HepG2 (cell line): Measurements from ENCODE around the gene TOR4A. TPM values are rescaled to one million over a fixed set of nuclear protein-coding genes. Genes with fewer than 3 reads are reported as not detected.
A peak's percentile ranks its signal among the peaks of the same experiment; 100 is the strongest.

ENCODE experiments used
- CCDC6 ChIP-seq: sonication (generic); formaldehyde crosslinking; IDR thresholded peaks from 2 replicates; pipeline ENCODE4 v1.8.1; 2022; ENCODE audit warnings: mild to moderate bottlenecking, missing genetic modification reagents, moderate library complexity
- CEBPG ChIP-seq: IDR thresholded peaks from 2 replicates; pipeline ENCODE4 v1.6.1; 2016
- ETV5 ChIP-seq: IDR thresholded peaks from 2 replicates; pipeline ENCODE4 v1.6.1; 2018; ENCODE audit warnings: missing biosample characterization, missing genetic modification reagents, inconsistent platforms, borderline replicate concordance
- SNAPC2 ChIP-seq: sonication (generic); formaldehyde crosslinking; IDR thresholded peaks from 2 replicates; pipeline ENCODE4 v1.8.1; 2022; ENCODE audit warnings: mild to moderate bottlenecking, missing genetic modification reagents
- ZFAT ChIP-seq: sonication (generic); formaldehyde crosslinking; conservative IDR thresholded peaks from 2 replicates; pipeline ENCODE4 v1.8.1; 2023; ENCODE audit warnings: missing genetic modification reagents, inconsistent platforms
- ZKSCAN8 ChIP-seq: IDR thresholded peaks from 2 replicates; pipeline ENCODE4 v1.6.1; 2016; ENCODE audit warnings: borderline replicate concordance, missing genetic modification reagents, missing compliant biosample characterization
- ZNF121 ChIP-seq: sonication (generic); formaldehyde crosslinking; IDR thresholded peaks from 2 replicates; pipeline ENCODE4 v1.5.0; 2020; ENCODE audit warnings: mild to moderate bottlenecking, missing genetic modification reagents
- ZNF501 ChIP-seq: sonication (generic); formaldehyde crosslinking; IDR thresholded peaks from 2 replicates; pipeline ENCODE4 v1.5.1; 2020; ENCODE audit warnings: mild to moderate bottlenecking, moderate library complexity, missing genetic modification reagents
- ZNF800 ChIP-seq: sonication (generic); formaldehyde crosslinking; IDR thresholded peaks from 2 replicates; pipeline ENCODE4 v1.4.0; 2020; ENCODE audit warnings: missing genetic modification reagents
- ZUFSP ChIP-seq: sonication (generic); formaldehyde crosslinking; IDR thresholded peaks from 2 replicates; pipeline ENCODE4 v1.9.0; 2021; ENCODE audit warnings: missing genetic modification reagents, mild to moderate bottlenecking, borderline replicate concordance
- polyA plus RNA-seq, 8 experiments: library from polyadenylated mRNA; depleted of rRNA in 3 of 8; stranded (reverse) in 7 of 8; unstranded in 1 of 8; fragments of >200 nt; fragmentation: Illumina TruSeq in 4 of 8; extraction: Trizol in 4 of 8; gene quantifications; 2 replicates each; pipeline versions ENCODE4 v1.2.1 to v1.2.3, GENCODE V29; 2011 to 2016; ENCODE audit warnings: low read depth in 4 of 8, missing spikeins in 1 of 8, mixed read lengths in 1 of 8; ENCODE audit not compliant: insufficient read depth in 1 of 8
- total RNA-seq, 5 experiments: library from RNA; depleted of rRNA; stranded (reverse); fragments of >200 nt; fragmentation: Illumina TruSeq; extraction: Trizol; gene quantifications; 2 replicates each; pipeline ENCODE4 v1.2.3, GENCODE V29; 2016; ENCODE audit warnings: low read depth in 1 of 5
- TF ChIP-seq, protein P1 (sequence below): sonication (generic); formaldehyde crosslinking; IDR thresholded peaks from 2 replicates; pipeline ENCODE4 v1.5.0; 2020; ENCODE audit warnings: missing genetic modification reagents
- TF ChIP-seq, protein P2 (sequence below): sonication (generic); formaldehyde crosslinking; IDR thresholded peaks from 2 replicates; pipeline ENCODE4 v1.5.1; 2020; ENCODE audit warnings: mild to moderate bottlenecking, missing genetic modification reagents, borderline replicate concordance
- TF ChIP-seq, protein P3 (sequence below): sonication (generic); formaldehyde crosslinking; IDR thresholded peaks from 2 replicates; pipeline ENCODE4 v1.5.0; 2020; ENCODE audit warnings: mild to moderate bottlenecking, missing genetic modification reagents, borderline replicate concordance

The TOR4A gene
- total and polyA plus RNA-seq, 2 of the 13 experiments (the other 11 are each of a cell fraction or from before 2014, with no cell fraction given): 11.1 to 14.2 TPM

GRCh38 chr9:137236238-137236935, 41.1 kb upstream of the TOR4A start (continued):
- peak; percentile 18; the same call in 1 of the 2 replicates for TF ChIP-seq CEBPG (CRISPR knock-in tag)
- TF ChIP-seq, protein P1, sequence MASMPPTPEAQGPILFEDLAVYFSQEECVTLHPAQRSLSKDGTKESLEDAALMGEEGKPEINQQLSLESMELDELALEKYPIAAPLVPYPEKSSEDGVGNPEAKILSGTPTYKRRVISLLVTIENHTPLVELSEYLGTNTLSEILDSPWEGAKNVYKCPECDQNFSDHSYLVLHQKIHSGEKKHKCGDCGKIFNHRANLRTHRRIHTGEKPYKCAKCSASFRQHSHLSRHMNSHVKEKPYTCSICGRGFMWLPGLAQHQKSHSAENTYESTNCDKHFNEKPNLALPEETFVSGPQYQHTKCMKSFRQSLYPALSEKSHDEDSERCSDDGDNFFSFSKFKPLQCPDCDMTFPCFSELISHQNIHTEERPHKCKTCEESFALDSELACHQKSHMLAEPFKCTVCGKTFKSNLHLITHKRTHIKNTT (CRISPR knock-in tag): no peak
- no peak; the same call in 1 of the 2 replicates for TF ChIP-seq ZNF800 (CRISPR knock-in tag)
- TF ChIP-seq, protein P2, sequence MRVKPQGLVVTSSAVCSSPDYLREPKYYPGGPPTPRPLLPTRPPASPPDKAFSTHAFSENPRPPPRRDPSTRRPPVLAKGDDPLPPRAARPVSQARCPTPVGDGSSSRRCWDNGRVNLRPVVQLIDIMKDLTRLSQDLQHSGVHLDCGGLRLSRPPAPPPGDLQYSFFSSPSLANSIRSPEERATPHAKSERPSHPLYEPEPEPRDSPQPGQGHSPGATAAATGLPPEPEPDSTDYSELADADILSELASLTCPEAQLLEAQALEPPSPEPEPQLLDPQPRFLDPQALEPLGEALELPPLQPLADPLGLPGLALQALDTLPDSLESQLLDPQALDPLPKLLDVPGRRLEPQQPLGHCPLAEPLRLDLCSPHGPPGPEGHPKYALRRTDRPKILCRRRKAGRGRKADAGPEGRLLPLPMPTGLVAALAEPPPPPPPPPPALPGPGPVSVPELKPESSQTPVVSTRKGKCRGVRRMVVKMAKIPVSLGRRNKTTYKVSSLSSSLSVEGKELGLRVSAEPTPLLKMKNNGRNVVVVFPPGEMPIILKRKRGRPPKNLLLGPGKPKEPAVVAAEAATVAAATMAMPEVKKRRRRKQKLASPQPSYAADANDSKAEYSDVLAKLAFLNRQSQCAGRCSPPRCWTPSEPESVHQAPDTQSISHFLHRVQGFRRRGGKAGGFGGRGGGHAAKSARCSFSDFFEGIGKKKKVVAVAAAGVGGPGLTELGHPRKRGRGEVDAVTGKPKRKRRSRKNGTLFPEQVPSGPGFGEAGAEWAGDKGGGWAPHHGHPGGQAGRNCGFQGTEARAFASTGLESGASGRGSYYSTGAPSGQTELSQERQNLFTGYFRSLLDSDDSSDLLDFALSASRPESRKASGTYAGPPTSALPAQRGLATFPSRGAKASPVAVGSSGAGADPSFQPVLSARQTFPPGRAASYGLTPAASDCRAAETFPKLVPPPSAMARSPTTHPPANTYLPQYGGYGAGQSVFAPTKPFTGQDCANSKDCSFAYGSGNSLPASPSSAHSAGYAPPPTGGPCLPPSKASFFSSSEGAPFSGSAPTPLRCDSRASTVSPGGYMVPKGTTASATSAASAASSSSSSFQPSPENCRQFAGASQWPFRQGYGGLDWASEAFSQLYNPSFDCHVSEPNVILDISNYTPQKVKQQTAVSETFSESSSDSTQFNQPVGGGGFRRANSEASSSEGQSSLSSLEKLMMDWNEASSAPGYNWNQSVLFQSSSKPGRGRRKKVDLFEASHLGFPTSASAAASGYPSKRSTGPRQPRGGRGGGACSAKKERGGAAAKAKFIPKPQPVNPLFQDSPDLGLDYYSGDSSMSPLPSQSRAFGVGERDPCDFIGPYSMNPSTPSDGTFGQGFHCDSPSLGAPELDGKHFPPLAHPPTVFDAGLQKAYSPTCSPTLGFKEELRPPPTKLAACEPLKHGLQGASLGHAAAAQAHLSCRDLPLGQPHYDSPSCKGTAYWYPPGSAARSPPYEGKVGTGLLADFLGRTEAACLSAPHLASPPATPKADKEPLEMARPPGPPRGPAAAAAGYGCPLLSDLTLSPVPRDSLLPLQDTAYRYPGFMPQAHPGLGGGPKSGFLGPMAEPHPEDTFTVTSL (CRISPR knock-in tag): no peak; the same call in 1 of the 2 replicates
- TF ChIP-seq CCDC6 (CRISPR knock-in tag): no peak
- TF ChIP-seq ZUFSP (CRISPR knock-in tag): no peak
- no peak for TF ChIP-seq SNAPC2 (CRISPR knock-in tag)
- peak; percentile 97 for TF ChIP-seq ETV5 (CRISPR knock-in tag)
- TF ChIP-seq ZNF501: peak; percentile 92
- TF ChIP-seq ZNF121 (CRISPR knock-in tag): no peak
- TF ChIP-seq, protein P3, sequence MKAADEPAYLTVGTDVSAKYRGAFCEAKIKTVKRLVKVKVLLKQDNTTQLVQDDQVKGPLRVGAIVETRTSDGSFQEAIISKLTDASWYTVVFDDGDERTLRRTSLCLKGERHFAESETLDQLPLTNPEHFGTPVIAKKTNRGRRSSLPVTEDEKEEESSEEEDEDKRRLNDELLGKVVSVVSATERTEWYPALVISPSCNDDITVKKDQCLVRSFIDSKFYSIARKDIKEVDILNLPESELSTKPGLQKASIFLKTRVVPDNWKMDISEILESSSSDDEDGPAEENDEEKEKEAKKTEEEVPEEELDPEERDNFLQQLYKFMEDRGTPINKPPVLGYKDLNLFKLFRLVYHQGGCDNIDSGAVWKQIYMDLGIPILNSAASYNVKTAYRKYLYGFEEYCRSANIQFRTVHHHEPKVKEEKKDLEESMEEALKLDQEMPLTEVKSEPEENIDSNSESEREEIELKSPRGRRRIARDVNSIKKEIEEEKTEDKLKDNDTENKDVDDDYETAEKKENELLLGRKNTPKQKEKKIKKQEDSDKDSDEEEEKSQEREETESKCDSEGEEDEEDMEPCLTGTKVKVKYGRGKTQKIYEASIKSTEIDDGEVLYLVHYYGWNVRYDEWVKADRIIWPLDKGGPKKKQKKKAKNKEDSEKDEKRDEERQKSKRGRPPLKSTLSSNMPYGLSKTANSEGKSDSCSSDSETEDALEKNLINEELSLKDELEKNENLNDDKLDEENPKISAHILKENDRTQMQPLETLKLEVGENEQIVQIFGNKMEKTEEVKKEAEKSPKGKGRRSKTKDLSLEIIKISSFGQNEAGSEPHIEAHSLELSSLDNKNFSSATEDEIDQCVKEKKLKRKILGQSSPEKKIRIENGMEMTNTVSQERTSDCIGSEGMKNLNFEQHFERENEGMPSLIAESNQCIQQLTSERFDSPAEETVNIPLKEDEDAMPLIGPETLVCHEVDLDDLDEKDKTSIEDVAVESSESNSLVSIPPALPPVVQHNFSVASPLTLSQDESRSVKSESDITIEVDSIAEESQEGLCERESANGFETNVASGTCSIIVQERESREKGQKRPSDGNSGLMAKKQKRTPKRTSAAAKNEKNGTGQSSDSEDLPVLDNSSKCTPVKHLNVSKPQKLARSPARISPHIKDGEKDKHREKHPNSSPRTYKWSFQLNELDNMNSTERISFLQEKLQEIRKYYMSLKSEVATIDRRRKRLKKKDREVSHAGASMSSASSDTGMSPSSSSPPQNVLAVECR (CRISPR knock-in tag): peak; percentile 85; the same call in 1 of the 2 replicates
- peak; percentile 42; the same call in 1 of the 2 replicates for TF ChIP-seq ZKSCAN8 (CRISPR knock-in tag)
- no peak for TF ChIP-seq ZFAT (CRISPR knock-in tag)
